ACC112 (cell line): Measurements from ENCODE around the gene PCSK6.

ENCODE experiments used
- H2AFZ ChIP-seq: fragments of 200-600 bp; sonication (generic); one replicate; pipeline ENCODE4 v1.6.0; 2017; ENCODE audit warnings: antibody characterized with exemption, low read length; ENCODE audit not compliant: unreplicated experiment
- H3K27ac ChIP-seq: fragments of 200-600 bp; sonication (generic); 2 replicates; pipeline ENCODE4 v1.5.1; 2014; ENCODE audit warnings: low read depth, mild to moderate bottlenecking, antibody characterized with exemption, low read length, moderate library complexity
- H3K27me3 ChIP-seq: fragments of 200-600 bp; sonication (generic); 2 replicates; pipeline ENCODE4 v1.6.1; 2014; ENCODE audit warnings: mild to moderate bottlenecking, antibody characterized with exemption, low read length, moderate library complexity, mixed read lengths; ENCODE audit not compliant: insufficient read depth
- H3K36me3 ChIP-seq: fragments of 200-600 bp; sonication (generic); 2 replicates; pipeline ENCODE4 v1.6.1; 2016; ENCODE audit warnings: mild to moderate bottlenecking, antibody characterized with exemption, low read length, moderate library complexity, mixed read lengths; ENCODE audit not compliant: insufficient read depth
- H3K4me1 ChIP-seq: fragments of 200-600 bp; sonication (generic); one replicate; pipeline ENCODE4 v1.6.1; 2016; ENCODE audit warnings: low read length, mixed read lengths; ENCODE audit not compliant: insufficient read depth, unreplicated experiment, control insufficient read depth
- H3K4me3 ChIP-seq: fragments of 200-600 bp; sonication (generic); 2 replicates; pipeline ENCODE4 v1.5.1; 2014; ENCODE audit warnings: mild to moderate bottlenecking, low read depth, low read length
- H3K79me2 ChIP-seq: fragments of 200-600 bp; sonication (generic); one replicate; pipeline ENCODE4 v1.6.0; 2016; ENCODE audit warnings: low read length; ENCODE audit not compliant: control insufficient read depth, unreplicated experiment, insufficient read depth

PCSK6 gene

GRCh38 chr15:101522621-101523559 is 33.4 kb upstream of the PCSK6 start:
- Histone ChIP-seq H3K4me3 (no peak overlapping the region), H2AFZ (no peak overlapping the region), H3K27me3 (peaks cover 64% of the 10 kb centered on the region), H3K4me1 (no peaks in the 10 kb centered on the region), H3K27ac (no peak overlapping the region), H3K36me3 (no peaks in the 10 kb centered on the region), H3K79me2 (no peaks in the 10 kb centered on the region)

GRCh38 chr15:101522091-101522490 is 32.6 kb upstream of the PCSK6 start:
- H3K36me3 ChIP-seq: no peaks in the 10 kb centered on the region
- no peaks in the 10 kb centered on the region for H3K4me1 ChIP-seq
- H3K4me3 ChIP-seq: no peak overlapping the region
- H3K27ac ChIP-seq: no peak overlapping the region
- no peak overlapping the region for H2AFZ ChIP-seq
- peaks cover 60% of the 10 kb centered on the region for H3K27me3 ChIP-seq
- no peaks in the 10 kb centered on the region for H3K79me2 ChIP-seq

GRCh38 chr15:101521591-101521990 is 32.1 kb upstream of the PCSK6 start:
- Histone ChIP-seq H3K4me3 (no peak overlapping the region), H3K27me3 (peaks cover 60% of the 10 kb centered on the region), H2AFZ (no peak overlapping the region), H3K4me1 (no peaks in the 10 kb centered on the region), H3K36me3 (no peaks in the 10 kb centered on the region), H3K27ac (no peak overlapping the region), H3K79me2 (no peaks in the 10 kb centered on the region)

- no peak overlapping the region for H2AFZ ChIP-seq
- peaks cover 61% of the 10 kb centered on the region for H3K27me3 ChIP-seq
- H3K4me3 ChIP-seq: no peak overlapping the region
- no peaks in the 10 kb centered on the region for H3K4me1 ChIP-seq
- H3K27ac ChIP-seq: no peak overlapping the region
- no peaks in the 10 kb centered on the region for H3K36me3 ChIP-seq
- no peaks in the 10 kb centered on the region for H3K79me2 ChIP-seq
Observed at GRCh38 chr15:101521069-101521468, 31.6 kb upstream of the PCSK6 start.

- H3K27ac ChIP-seq: no peak overlapping the region
- no peak overlapping the region for H2AFZ ChIP-seq
- no peaks in the 10 kb centered on the region for H3K4me1 ChIP-seq
- H3K79me2 ChIP-seq: no peaks in the 10 kb centered on the region
- peaks cover 63% of the 10 kb centered on the region for H3K27me3 ChIP-seq
- H3K4me3 ChIP-seq: no peak overlapping the region
- H3K36me3 ChIP-seq: no peaks in the 10 kb centered on the region
Observed at GRCh38 chr15:101520395-101520794, 30.9 kb upstream of the PCSK6 start.

GRCh38 chr15:101517504-101517903 is 28.0 kb upstream of the PCSK6 start:
- Histone ChIP-seq H2AFZ (no peak overlapping the region), H3K4me1 (no peaks in the 10 kb centered on the region), H3K27ac (no peak overlapping the region), H3K79me2 (no peaks in the 10 kb centered on the region), H3K36me3 (no peaks in the 10 kb centered on the region), H3K27me3 (peaks cover 53% of the 10 kb centered on the region), H3K4me3 (no peak overlapping the region)

GRCh38 chr15:101514318-101514717 is 24.8 kb upstream of the PCSK6 start:
- H3K4me1 ChIP-seq: no peaks in the 10 kb centered on the region
- peaks cover 28% of the 10 kb centered on the region for H3K27me3 ChIP-seq
- no peaks in the 10 kb centered on the region for H3K79me2 ChIP-seq
- no peak overlapping the region for H3K27ac ChIP-seq
- H3K4me3 ChIP-seq: no peak overlapping the region
- H3K36me3 ChIP-seq: no peaks in the 10 kb centered on the region
- H2AFZ ChIP-seq: no peak overlapping the region

- H3K4me1 ChIP-seq: no peaks in the 10 kb centered on the region
- H3K27me3 ChIP-seq: peaks cover 20% of the 10 kb centered on the region
- no peaks in the 10 kb centered on the region for H3K36me3 ChIP-seq
- no peak overlapping the region for H2AFZ ChIP-seq
- no peaks in the 10 kb centered on the region for H3K79me2 ChIP-seq
- no peak overlapping the region for H3K4me3 ChIP-seq
- no peak overlapping the region for H3K27ac ChIP-seq
Observed at GRCh38 chr15:101511717-101512116, 22.2 kb upstream of the PCSK6 start.

GRCh38 chr15:101510212-101511197 is 21.0 kb upstream of the PCSK6 start:
- Histone ChIP-seq H3K27ac (no peak overlapping the region), H3K36me3 (no peaks in the 10 kb centered on the region), H3K27me3 (peaks cover 17% of the 10 kb centered on the region), H3K79me2 (no peaks in the 10 kb centered on the region), H3K4me3 (no peak overlapping the region), H2AFZ (no peak overlapping the region), H3K4me1 (no peaks in the 10 kb centered on the region)

GRCh38 chr15:101509279-101509678 is 19.8 kb upstream of the PCSK6 start:
- Histone ChIP-seq H3K36me3 (no peaks in the 10 kb centered on the region), H2AFZ (no peak overlapping the region), H3K27me3 (peaks cover 13% of the 10 kb centered on the region), H3K79me2 (no peaks in the 10 kb centered on the region), H3K4me3 (no peak overlapping the region), H3K4me1 (no peaks in the 10 kb centered on the region), H3K27ac (no peak overlapping the region)
